HEK293 (cell line): ENCODE data around the gene RRP1B.

Experiments used
- BCL11B ChIP-seq: fragments of 450-650 bp; formaldehyde crosslinking; IDR thresholded peaks from 2 replicates; pipeline ENCODE4 v1.5.1; 2016; ENCODE audit warnings: low read depth, missing biosample characterization, missing genetic modification characterization
- FEZF1 ChIP-seq: fragments of 450-650 bp; formaldehyde crosslinking; IDR thresholded peaks from 2 replicates; pipeline ENCODE4 v1.5.1; 2016; ENCODE audit warnings: missing biosample characterization, missing genetic modification characterization
- GLI4 ChIP-seq: fragments of 450-650 bp; formaldehyde crosslinking; IDR thresholded peaks from 2 replicates; pipeline ENCODE4 v1.5.1; 2016; ENCODE audit warnings: missing biosample characterization, missing genetic modification characterization
- SP2 ChIP-seq: fragments of 450-650 bp; formaldehyde crosslinking; IDR thresholded peaks from 2 replicates; pipeline ENCODE4 v1.5.1; 2016; ENCODE audit warnings: missing biosample characterization, missing genetic modification characterization
- SP3 ChIP-seq: fragments of 450-650 bp; formaldehyde crosslinking; IDR thresholded peaks from 2 replicates; pipeline ENCODE4 v1.5.1; 2016; ENCODE audit warnings: missing biosample characterization, missing genetic modification characterization
- ZBTB48 ChIP-seq: fragments of 450-650 bp; formaldehyde crosslinking; IDR thresholded peaks from 2 replicates; pipeline ENCODE4 v1.5.1; 2016; ENCODE audit warnings: missing biosample characterization, missing genetic modification characterization
- ZFP69B ChIP-seq: fragments of 450-650 bp; formaldehyde crosslinking; IDR thresholded peaks from 2 replicates; pipeline ENCODE4 v1.5.1; 2016; ENCODE audit warnings: missing biosample characterization, missing genetic modification characterization
- ZNF146 ChIP-seq: fragments of 450-650 bp; formaldehyde crosslinking; IDR thresholded peaks from 2 replicates; pipeline ENCODE4 v1.5.1; 2016; ENCODE audit warnings: missing biosample characterization, missing genetic modification characterization
- ZNF157 ChIP-seq: fragments of 450-650 bp; formaldehyde crosslinking; IDR thresholded peaks from 2 replicates; pipeline ENCODE4 v1.5.1; 2016; ENCODE audit warnings: missing biosample characterization, missing genetic modification characterization
- ZNF16 ChIP-seq: fragments of 450-650 bp; formaldehyde crosslinking; IDR thresholded peaks from 2 replicates; pipeline ENCODE4 v1.5.1; 2016; ENCODE audit warnings: low read depth, missing biosample characterization, missing genetic modification characterization
- ZNF555 ChIP-seq: fragments of 450-650 bp; formaldehyde crosslinking; conservative IDR thresholded peaks from 2 replicates; pipeline ENCODE4 v1.5.1; 2017; ENCODE audit warnings: missing biosample characterization, mild to moderate bottlenecking, missing genetic modification characterization, inconsistent platforms
- ZNF585B ChIP-seq: fragments of 450-650 bp; formaldehyde crosslinking; IDR thresholded peaks from 2 replicates; pipeline ENCODE4 v1.5.1; 2016; ENCODE audit warnings: missing biosample characterization, missing genetic modification characterization
- ZNF660 ChIP-seq: fragments of 450-650 bp; IDR thresholded peaks from 2 replicates; pipeline ENCODE4 v1.5.1; 2018; ENCODE audit warnings: missing biosample characterization, mild to moderate bottlenecking, missing genetic modification characterization
- ZNF677 ChIP-seq: fragments of 450-650 bp; IDR thresholded peaks from 2 replicates; pipeline ENCODE4 v1.5.0; 2018; ENCODE audit warnings: missing biosample characterization, mild to moderate bottlenecking, missing genetic modification characterization, moderate library complexity
- ZNF76 ChIP-seq: fragments of 450-650 bp; formaldehyde crosslinking; IDR thresholded peaks from 2 replicates; pipeline ENCODE4; 2016; ENCODE audit warnings: low read depth, missing biosample characterization, missing genetic modification characterization, borderline replicate concordance
- ZNF785 ChIP-seq: fragments of 450-650 bp; formaldehyde crosslinking; IDR thresholded peaks from 2 replicates; pipeline ENCODE4 v1.5.1; 2016; ENCODE audit warnings: missing biosample characterization, missing genetic modification characterization
- TF ChIP-seq, protein P1 (sequence below): fragments of 450-650 bp; formaldehyde crosslinking; IDR thresholded peaks from 2 replicates; pipeline ENCODE4 v1.5.1; 2017; ENCODE audit warnings: missing biosample characterization, missing genetic modification characterization
- TF ChIP-seq, protein P2 (sequence below): fragments of 450-650 bp; formaldehyde crosslinking; IDR thresholded peaks from 2 replicates; pipeline ENCODE4 v1.5.1; 2016; ENCODE audit warnings: missing biosample characterization, missing genetic modification characterization
- TF ChIP-seq, protein P3 (sequence below): fragments of 450-650 bp; formaldehyde crosslinking; IDR thresholded peaks from 2 replicates; pipeline ENCODE4 v1.5.1; 2016; ENCODE audit warnings: missing biosample characterization, missing genetic modification characterization
- TF ChIP-seq, protein P4 (sequence below): fragments of 450-650 bp; formaldehyde crosslinking; IDR thresholded peaks from 2 replicates; pipeline ENCODE4 v1.5.1; 2016; ENCODE audit warnings: missing biosample characterization, missing genetic modification characterization, borderline replicate concordance
- TF ChIP-seq, protein P5 (sequence below): fragments of 450-650 bp; formaldehyde crosslinking; conservative IDR thresholded peaks from 2 replicates; pipeline ENCODE4 v1.5.1; 2016; ENCODE audit warnings: low read depth, missing biosample characterization, missing genetic modification characterization
- TF ChIP-seq, protein P6 (sequence below): sonication (generic); formaldehyde crosslinking; IDR thresholded peaks from 2 replicates; pipeline ENCODE4 v1.8.1; 2022; ENCODE audit warnings: mild to moderate bottlenecking, moderate library complexity, missing genetic modification reagents
- TF ChIP-seq, protein P7 (sequence below): fragments of 450-650 bp; formaldehyde crosslinking; IDR thresholded peaks from 2 replicates; pipeline ENCODE4 v1.5.1; 2016; ENCODE audit warnings: missing biosample characterization, missing genetic modification characterization

RRP1B gene

DNA sequence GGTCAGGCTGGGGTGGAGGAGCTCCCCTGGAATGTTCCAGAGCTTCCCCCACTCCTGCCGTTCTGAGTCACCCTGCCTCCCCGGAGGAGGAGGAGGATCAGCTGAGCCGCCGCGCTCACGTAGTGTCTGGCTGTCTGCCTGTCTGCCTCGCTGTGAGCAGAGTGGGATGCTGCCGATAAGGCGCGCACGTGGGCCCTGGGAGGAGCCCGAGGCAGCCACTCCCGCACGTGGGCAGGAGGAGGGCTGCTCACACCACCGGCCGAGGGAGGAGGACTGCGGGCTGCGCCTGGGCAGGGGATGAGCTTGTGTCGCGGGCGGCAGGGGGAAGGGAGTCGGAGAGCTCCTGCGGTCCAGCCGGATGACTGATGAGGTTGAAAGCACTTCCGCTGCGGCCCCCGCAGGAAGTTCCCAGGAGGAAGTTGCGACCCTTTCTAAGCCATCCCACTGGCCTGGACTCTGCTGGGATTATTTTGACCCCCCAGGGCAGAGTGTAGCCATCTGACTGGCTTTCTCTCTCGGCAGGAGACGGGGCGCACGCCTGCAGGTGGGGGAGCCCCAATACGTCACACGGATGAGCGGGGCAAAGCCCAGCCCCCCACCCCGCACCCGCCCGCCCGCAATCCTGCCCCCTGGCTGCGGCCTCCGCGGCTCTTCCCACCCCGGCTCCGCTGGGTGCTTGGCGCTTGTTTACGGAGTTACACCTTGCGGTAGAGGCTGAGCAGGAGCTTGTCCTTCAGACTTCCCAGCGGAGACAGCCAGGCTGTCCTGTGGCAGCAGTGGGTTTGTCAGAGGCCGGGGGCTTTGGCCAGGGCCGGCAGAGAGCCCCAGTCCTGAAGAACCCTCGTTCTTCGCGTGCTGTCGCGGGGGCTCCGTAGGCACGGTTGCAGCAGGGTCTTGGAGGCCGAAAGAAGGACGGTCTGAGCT, 69.4 kb downstream of the RRP1B start (continued):
- TF ChIP-seq, protein P1, sequence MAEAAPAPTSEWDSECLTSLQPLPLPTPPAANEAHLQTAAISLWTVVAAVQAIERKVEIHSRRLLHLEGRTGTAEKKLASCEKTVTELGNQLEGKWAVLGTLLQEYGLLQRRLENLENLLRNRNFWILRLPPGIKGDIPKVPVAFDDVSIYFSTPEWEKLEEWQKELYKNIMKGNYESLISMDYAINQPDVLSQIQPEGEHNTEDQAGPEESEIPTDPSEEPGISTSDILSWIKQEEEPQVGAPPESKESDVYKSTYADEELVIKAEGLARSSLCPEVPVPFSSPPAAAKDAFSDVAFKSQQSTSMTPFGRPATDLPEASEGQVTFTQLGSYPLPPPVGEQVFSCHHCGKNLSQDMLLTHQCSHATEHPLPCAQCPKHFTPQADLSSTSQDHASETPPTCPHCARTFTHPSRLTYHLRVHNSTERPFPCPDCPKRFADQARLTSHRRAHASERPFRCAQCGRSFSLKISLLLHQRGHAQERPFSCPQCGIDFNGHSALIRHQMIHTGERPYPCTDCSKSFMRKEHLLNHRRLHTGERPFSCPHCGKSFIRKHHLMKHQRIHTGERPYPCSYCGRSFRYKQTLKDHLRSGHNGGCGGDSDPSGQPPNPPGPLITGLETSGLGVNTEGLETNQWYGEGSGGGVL (tag by site-specific recombination), result peak; percentile 99
- 0 out of 2 replicates have a peak, but pooled peaks have one; percentile 5 for TF ChIP-seq ZNF16 (tag by site-specific recombination)
- peak; percentile 87 for TF ChIP-seq FEZF1 (tag by site-specific recombination)
- TF ChIP-seq, protein P2, sequence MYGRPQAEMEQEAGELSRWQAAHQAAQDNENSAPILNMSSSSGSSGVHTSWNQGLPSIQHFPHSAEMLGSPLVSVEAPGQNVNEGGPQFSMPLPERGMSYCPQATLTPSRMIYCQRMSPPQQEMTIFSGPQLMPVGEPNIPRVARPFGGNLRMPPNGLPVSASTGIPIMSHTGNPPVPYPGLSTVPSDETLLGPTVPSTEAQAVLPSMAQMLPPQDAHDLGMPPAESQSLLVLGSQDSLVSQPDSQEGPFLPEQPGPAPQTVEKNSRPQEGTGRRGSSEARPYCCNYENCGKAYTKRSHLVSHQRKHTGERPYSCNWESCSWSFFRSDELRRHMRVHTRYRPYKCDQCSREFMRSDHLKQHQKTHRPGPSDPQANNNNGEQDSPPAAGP, result peak; percentile 100
- peak; percentile 97 for TF ChIP-seq SP3 (tag by site-specific recombination)
- TF ChIP-seq, protein P3, sequence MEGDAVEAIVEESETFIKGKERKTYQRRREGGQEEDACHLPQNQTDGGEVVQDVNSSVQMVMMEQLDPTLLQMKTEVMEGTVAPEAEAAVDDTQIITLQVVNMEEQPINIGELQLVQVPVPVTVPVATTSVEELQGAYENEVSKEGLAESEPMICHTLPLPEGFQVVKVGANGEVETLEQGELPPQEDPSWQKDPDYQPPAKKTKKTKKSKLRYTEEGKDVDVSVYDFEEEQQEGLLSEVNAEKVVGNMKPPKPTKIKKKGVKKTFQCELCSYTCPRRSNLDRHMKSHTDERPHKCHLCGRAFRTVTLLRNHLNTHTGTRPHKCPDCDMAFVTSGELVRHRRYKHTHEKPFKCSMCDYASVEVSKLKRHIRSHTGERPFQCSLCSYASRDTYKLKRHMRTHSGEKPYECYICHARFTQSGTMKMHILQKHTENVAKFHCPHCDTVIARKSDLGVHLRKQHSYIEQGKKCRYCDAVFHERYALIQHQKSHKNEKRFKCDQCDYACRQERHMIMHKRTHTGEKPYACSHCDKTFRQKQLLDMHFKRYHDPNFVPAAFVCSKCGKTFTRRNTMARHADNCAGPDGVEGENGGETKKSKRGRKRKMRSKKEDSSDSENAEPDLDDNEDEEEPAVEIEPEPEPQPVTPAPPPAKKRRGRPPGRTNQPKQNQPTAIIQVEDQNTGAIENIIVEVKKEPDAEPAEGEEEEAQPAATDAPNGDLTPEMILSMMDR (tag by site-specific recombination), result peak; percentile 49; the same call in 1 of the 2 replicates
- TF ChIP-seq, protein P4, sequence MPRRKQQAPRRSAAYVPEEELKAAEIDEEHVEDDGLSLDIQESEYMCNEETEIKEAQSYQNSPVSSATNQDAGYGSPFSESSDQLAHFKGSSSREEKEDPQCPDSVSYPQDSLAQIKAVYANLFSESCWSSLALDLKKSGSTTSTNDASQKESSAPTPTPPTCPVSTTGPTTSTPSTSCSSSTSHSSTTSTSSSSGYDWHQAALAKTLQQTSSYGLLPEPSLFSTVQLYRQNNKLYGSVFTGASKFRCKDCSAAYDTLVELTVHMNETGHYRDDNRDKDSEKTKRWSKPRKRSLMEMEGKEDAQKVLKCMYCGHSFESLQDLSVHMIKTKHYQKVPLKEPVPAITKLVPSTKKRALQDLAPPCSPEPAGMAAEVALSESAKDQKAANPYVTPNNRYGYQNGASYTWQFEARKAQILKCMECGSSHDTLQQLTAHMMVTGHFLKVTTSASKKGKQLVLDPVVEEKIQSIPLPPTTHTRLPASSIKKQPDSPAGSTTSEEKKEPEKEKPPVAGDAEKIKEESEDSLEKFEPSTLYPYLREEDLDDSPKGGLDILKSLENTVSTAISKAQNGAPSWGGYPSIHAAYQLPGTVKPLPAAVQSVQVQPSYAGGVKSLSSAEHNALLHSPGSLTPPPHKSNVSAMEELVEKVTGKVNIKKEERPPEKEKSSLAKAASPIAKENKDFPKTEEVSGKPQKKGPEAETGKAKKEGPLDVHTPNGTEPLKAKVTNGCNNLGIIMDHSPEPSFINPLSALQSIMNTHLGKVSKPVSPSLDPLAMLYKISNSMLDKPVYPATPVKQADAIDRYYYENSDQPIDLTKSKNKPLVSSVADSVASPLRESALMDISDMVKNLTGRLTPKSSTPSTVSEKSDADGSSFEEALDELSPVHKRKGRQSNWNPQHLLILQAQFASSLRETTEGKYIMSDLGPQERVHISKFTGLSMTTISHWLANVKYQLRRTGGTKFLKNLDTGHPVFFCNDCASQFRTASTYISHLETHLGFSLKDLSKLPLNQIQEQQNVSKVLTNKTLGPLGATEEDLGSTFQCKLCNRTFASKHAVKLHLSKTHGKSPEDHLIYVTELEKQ (tag by site-specific recombination), result peak; percentile 56; the same call in 1 of the 2 replicates
- no peak for TF ChIP-seq ZNF585B (tag by site-specific recombination)
- peak; percentile 86 for TF ChIP-seq ZFP69B
- TF ChIP-seq SP2 (tag by site-specific recombination), result peak; percentile 91
- peak; percentile 77 for TF ChIP-seq ZBTB48 (tag by site-specific recombination)
- peak; percentile 96 for TF ChIP-seq GLI4 (tag by site-specific recombination)
- peak; percentile 80 for TF ChIP-seq ZNF76 (tag by site-specific recombination)
- 0 out of 2 replicates have a peak, but pooled peaks have one; percentile 25 for TF ChIP-seq ZNF146 (tag by site-specific recombination)
- peak; percentile 91; the same call in 1 of the 2 replicates for TF ChIP-seq ZNF660 (tag by site-specific recombination)
- TF ChIP-seq, protein P5, sequence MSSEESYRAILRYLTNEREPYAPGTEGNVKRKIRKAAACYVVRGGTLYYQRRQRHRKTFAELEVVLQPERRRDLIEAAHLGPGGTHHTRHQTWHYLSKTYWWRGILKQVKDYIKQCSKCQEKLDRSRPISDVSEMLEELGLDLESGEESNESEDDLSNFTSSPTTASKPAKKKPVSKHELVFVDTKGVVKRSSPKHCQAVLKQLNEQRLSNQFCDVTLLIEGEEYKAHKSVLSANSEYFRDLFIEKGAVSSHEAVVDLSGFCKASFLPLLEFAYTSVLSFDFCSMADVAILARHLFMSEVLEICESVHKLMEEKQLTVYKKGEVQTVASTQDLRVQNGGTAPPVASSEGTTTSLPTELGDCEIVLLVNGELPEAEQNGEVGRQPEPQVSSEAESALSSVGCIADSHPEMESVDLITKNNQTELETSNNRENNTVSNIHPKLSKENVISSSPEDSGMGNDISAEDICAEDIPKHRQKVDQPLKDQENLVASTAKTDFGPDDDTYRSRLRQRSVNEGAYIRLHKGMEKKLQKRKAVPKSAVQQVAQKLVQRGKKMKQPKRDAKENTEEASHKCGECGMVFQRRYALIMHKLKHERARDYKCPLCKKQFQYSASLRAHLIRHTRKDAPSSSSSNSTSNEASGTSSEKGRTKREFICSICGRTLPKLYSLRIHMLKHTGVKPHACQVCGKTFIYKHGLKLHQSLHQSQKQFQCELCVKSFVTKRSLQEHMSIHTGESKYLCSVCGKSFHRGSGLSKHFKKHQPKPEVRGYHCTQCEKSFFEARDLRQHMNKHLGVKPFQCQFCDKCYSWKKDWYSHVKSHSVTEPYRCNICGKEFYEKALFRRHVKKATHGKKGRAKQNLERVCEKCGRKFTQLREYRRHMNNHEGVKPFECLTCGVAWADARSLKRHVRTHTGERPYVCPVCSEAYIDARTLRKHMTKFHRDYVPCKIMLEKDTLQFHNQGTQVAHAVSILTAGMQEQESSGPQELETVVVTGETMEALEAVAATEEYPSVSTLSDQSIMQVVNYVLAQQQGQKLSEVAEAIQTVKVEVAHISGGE (tag by site-specific recombination), result peak; percentile 99
- no peak for TF ChIP-seq ZNF677 (tag by site-specific recombination)
- peak; percentile 88 for TF ChIP-seq ZNF785 (tag by site-specific recombination)
- TF ChIP-seq, protein P6, sequence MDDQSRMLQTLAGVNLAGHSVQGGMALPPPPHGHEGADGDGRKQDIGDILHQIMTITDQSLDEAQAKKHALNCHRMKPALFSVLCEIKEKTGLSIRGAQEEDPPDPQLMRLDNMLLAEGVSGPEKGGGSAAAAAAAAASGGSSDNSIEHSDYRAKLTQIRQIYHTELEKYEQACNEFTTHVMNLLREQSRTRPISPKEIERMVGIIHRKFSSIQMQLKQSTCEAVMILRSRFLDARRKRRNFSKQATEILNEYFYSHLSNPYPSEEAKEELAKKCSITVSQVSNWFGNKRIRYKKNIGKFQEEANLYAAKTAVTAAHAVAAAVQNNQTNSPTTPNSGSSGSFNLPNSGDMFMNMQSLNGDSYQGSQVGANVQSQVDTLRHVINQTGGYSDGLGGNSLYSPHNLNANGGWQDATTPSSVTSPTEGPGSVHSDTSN (CRISPR knock-in tag), result peak; percentile 87; the same call in 1 of the 2 replicates
- TF ChIP-seq ZNF555 (tag by site-specific recombination), result no peak
- no peak for TF ChIP-seq ZNF157 (tag by site-specific recombination)
- TF ChIP-seq, protein P7, sequence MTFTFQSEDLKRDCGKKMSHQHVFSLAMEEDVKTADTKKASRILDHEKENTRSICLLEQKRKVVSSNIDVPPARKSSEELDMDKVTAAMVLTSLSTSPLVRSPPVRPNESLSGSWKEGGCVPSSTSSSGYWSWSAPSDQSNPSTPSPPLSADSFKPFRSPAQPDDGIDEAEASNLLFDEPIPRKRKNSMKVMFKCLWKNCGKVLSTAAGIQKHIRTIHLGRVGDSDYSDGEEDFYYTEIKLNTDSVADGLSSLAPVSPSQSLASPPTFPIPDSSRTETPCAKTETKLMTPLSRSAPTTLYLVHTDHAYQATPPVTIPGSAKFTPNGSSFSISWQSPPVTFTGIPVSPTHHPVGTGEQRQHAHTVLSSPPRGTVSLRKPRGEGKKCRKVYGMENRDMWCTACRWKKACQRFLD (tag by site-specific recombination), result no peak
- 0 out of 2 replicates have a peak, but pooled peaks have one; percentile 67 for TF ChIP-seq BCL11B (tag by site-specific recombination)
